ENCODE data around the gene TNFRSF6B.
A peak's percentile ranks its signal among the peaks of the same experiment; 100 is the strongest.

Gene TNFRSF6B

GRCh38 chr20:63698739-63699465, 2.5 kb downstream of the TNFRSF6B start:
- peaks cover 44% of the 10 kb centered on the region for H3K4me1 ChIP-seq
- no peaks in the 10 kb centered on the region for H3K9me3 ChIP-seq
- H3K36me3 ChIP-seq, result no peaks in the 10 kb centered on the region
- TF ChIP-seq CTCF (IDR thresholded peaks at IDR 0.05; ENCODE audit: low read depth, low read length), result no peak
- H3K4me3 ChIP-seq (ENCODE audit: low read depth, low read length), result no peak overlapping the region
- peak; percentile 78 for DNase-seq
- H3K27me3 ChIP-seq, result no peaks in the 10 kb centered on the region

- Histone ChIP-seq H3K4me3 (ENCODE audit: low read depth, low read length) (no peak overlapping the region), H3K9me3 (no peaks in the 10 kb centered on the region), H3K36me3 (peaks cover 3% of the 10 kb centered on the region; the same call in 1 of the 2 replicates), H3K27me3 (no peaks in the 10 kb centered on the region), H3K4me1 (peaks cover 44% of the 10 kb centered on the region)
- DNase-seq, result peak; percentile 37
- TF ChIP-seq CTCF (IDR thresholded peaks at IDR 0.05; ENCODE audit: low read depth, low read length), result no peak
These were observed 3.2 kb downstream of the TNFRSF6B start for GRCh38 chr20:63699466-63700198.

GRCh38 chr20:63700199-63701050, 4.0 kb downstream of the TNFRSF6B start:
- peaks cover 44% of the 10 kb centered on the region for H3K4me1 ChIP-seq
- DNase-seq, result peak; percentile 33
- H3K4me3 ChIP-seq (ENCODE audit: low read depth, low read length), result no peak overlapping the region
- H3K36me3 ChIP-seq, result peaks cover 11% of the 10 kb centered on the region
- TF ChIP-seq CTCF (IDR thresholded peaks at IDR 0.05; ENCODE audit: low read depth, low read length), result no peak
- H3K9me3 ChIP-seq, result no peaks in the 10 kb centered on the region
- no peaks in the 10 kb centered on the region for H3K27me3 ChIP-seq

GRCh38 chr20:63701051-63701328, 4.5 kb downstream of the TNFRSF6B start:
- TF ChIP-seq CTCF (IDR thresholded peaks at IDR 0.05; ENCODE audit: low read depth, low read length), result no peak
- no peaks in the 10 kb centered on the region for H3K27me3 ChIP-seq
- no peak overlapping the region for H3K4me3 ChIP-seq (ENCODE audit: low read depth, low read length)
- no peaks in the 10 kb centered on the region for H3K9me3 ChIP-seq
- DNase-seq, result no peak
- H3K4me1 ChIP-seq, result peaks cover 44% of the 10 kb centered on the region
- peaks cover 16% of the 10 kb centered on the region for H3K36me3 ChIP-seq

GRCh38 chr20:63701329-63702035, 5.0 kb downstream of the TNFRSF6B start:
- Histone ChIP-seq H3K4me1 (peaks cover 43% of the 10 kb centered on the region), H3K27me3 (no peaks in the 10 kb centered on the region), H3K36me3 (peaks cover 21% of the 10 kb centered on the region), H3K9me3 (no peaks in the 10 kb centered on the region), H3K4me3 (ENCODE audit: low read depth, low read length) (no peak overlapping the region)
- peak; percentile 22 for DNase-seq
- no peak for TF ChIP-seq CTCF (IDR thresholded peaks at IDR 0.05; ENCODE audit: low read depth, low read length)

Measured in BE2C (cell line).